ENCODE measurements around the gene SMARCD3. TPM values are rescaled to one million over a fixed set of nuclear protein-coding genes. Genes with fewer than 3 reads are reported as not detected.

SMARCD3 gene
- total and polyA plus RNA-seq, 4 donors: 1.8 to 5.6 (median 2.1) TPM

- TF ChIP-seq, protein P1, sequence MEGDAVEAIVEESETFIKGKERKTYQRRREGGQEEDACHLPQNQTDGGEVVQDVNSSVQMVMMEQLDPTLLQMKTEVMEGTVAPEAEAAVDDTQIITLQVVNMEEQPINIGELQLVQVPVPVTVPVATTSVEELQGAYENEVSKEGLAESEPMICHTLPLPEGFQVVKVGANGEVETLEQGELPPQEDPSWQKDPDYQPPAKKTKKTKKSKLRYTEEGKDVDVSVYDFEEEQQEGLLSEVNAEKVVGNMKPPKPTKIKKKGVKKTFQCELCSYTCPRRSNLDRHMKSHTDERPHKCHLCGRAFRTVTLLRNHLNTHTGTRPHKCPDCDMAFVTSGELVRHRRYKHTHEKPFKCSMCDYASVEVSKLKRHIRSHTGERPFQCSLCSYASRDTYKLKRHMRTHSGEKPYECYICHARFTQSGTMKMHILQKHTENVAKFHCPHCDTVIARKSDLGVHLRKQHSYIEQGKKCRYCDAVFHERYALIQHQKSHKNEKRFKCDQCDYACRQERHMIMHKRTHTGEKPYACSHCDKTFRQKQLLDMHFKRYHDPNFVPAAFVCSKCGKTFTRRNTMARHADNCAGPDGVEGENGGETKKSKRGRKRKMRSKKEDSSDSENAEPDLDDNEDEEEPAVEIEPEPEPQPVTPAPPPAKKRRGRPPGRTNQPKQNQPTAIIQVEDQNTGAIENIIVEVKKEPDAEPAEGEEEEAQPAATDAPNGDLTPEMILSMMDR (IDR thresholded peaks at IDR 0.05; ENCODE audit: low read depth, low read length, missing input control): no peak
- no peak for TF ChIP-seq EGR1 (IDR thresholded peaks at IDR 0.05; ENCODE audit: low read depth in 2 of 2)
These were observed 27.5 kb upstream of the SMARCD3 start (continued) for GRCh38 chr7:151275813-151276577.

DNA sequence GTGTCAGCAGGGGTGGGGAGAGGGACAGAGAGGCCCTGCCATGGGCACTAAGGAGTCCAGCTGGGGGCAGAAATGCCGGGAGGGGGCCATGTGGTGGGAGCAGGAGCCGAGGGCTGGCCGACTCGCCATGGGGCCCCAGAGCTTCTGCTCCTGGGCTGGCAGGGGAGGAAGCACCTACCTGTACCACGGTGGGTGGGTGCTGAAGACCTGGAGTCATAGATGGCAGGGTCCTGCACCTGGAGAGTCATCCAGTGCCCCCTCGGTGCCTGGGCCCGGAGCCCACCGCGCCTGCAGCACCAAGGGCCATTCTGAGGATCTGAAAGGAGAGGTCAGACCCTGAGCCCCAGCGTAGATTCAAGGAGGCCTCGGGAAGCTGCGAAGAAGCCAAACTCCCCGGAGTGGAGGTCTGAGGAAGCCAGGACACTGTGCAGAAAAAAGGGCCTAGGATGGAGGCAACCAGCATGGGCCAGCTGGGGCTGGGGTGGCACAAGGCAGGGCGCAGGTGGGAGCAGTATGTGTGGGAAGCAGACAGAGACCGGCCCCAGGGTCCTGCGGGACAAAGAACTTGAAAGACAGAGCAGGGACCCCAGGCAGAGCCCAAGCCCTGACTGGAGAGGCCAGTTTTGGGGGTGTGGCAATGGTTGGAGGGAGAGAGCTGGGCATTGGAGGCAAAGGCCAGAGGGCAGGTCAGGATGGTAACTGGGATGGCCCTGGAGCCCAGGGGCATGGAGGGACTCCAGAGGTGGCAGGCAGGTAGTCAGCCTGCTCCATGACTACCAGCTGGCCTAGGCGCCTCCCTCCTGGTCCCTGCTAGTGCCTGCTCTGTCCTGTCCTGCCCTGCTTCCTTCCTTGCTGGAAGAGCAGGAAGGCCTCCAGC lies 26.7 kb upstream of the SMARCD3 start:
- H3K36me3 ChIP-seq (ENCODE audit: control insufficient read depth in 4 of 4, insufficient read depth in 3 of 4, low read depth in 1 of 4, low read length in 3 of 4): no peaks in the 10 kb centered on the region
- peaks cover 0 to 4% (median 0%) of the 10 kb centered on the region in 4 donors for H3K27me3 ChIP-seq (ENCODE audit: control insufficient read depth in 4 of 4, insufficient read depth in 4 of 4, low read length in 3 of 4)
- no peak for DNase-seq (ENCODE audit: low spot score)
- no peak overlapping the region for H3K4me3 ChIP-seq (ENCODE audit: low read depth in 1 of 3, low read length in 3 of 3)
- H3K9ac ChIP-seq (ENCODE audit: low read depth in 1 of 2, low read length in 2 of 2): no peak overlapping the region
- peaks cover 0 to 6% (median 0%) of the 10 kb centered on the region in 4 donors for H3K4me1 ChIP-seq (ENCODE audit: control insufficient read depth in 4 of 4, insufficient read depth in 4 of 4, low read length in 3 of 4)
- 87% methylated on average over 17 of the region's 17 CpGs for WGBS
- H3K27ac ChIP-seq (ENCODE audit: low read depth in 1 of 2, low read length in 2 of 2): no peak overlapping the region
- no peaks in the 10 kb centered on the region for H3K9me3 ChIP-seq (ENCODE audit: control insufficient read depth in 4 of 4, low read length in 3 of 4)
- TF ChIP-seq RXRA (IDR thresholded peaks at IDR 0.05): no peak
- TF ChIP-seq FOXA1 (IDR thresholded peaks at IDR 0.05): no peak
- TF ChIP-seq GABPA (IDR thresholded peaks at IDR 0.05 in 1 of 2, conservative IDR thresholded peaks at IDR 0.05 in 1 of 2): no peak
- TF ChIP-seq, protein P1 (IDR thresholded peaks at IDR 0.05; ENCODE audit: low read depth, low read length, missing input control): no peak
- no peak for TF ChIP-seq HNF4A (conservative IDR thresholded peaks at IDR 0.05)
- TF ChIP-seq SP1 (IDR thresholded peaks at IDR 0.05): no peak
- TF ChIP-seq ATF3 (IDR thresholded peaks at IDR 0.05): no peak
- TF ChIP-seq HNF4G (IDR thresholded peaks at IDR 0.05): no peak
- no peak for TF ChIP-seq NR2F2 (IDR thresholded peaks at IDR 0.05)
- no peak for TF ChIP-seq YY1 (IDR thresholded peaks at IDR 0.05)
- TF ChIP-seq, protein P2, sequence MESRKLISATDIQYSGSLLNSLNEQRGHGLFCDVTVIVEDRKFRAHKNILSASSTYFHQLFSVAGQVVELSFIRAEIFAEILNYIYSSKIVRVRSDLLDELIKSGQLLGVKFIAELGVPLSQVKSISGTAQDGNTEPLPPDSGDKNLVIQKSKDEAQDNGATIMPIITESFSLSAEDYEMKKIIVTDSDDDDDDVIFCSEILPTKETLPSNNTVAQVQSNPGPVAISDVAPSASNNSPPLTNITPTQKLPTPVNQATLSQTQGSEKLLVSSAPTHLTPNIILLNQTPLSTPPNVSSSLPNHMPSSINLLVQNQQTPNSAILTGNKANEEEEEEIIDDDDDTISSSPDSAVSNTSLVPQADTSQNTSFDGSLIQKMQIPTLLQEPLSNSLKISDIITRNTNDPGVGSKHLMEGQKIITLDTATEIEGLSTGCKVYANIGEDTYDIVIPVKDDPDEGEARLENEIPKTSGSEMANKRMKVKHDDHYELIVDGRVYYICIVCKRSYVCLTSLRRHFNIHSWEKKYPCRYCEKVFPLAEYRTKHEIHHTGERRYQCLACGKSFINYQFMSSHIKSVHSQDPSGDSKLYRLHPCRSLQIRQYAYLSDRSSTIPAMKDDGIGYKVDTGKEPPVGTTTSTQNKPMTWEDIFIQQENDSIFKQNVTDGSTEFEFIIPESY (IDR thresholded peaks at IDR 0.05): no peak
- TF ChIP-seq MAX (IDR thresholded peaks at IDR 0.05): no peak
- TF ChIP-seq EGR1 (IDR thresholded peaks at IDR 0.05; ENCODE audit: low read depth in 2 of 2): no peak
- TF ChIP-seq TAF1 (conservative IDR thresholded peaks at IDR 0.05): no peak
- TF ChIP-seq REST (IDR thresholded peaks at IDR 0.05): no peak
- no peak for TF ChIP-seq JUND (IDR thresholded peaks at IDR 0.05)
- TF ChIP-seq RAD21 (IDR thresholded peaks at IDR 0.05): no peak
